ENCODE measurements around the gene ABCG1.
A peak's percentile ranks its signal among the peaks of the same experiment; 100 is the strongest.

Gene ABCG1

DNA sequence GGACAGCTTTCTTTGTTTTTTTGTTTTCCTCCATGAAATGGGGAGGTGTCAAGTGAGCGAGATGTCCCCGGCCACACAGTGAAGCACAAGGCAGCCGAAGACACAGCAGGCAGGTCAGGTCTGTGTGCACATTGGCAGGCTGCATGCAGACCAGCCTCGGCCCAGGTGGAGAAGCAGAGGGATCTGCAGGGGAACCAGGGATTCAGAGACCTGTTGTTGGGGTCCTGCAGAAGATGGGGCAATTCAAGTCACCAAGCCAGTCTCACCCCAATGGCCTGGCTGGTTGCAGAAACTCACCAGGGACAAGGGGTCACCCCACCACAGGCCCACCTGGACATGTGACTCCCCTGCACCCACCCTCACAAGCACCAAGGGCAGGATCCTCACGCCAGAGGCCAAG lies 4.0 kb upstream of the ABCG1 start:
- DNase-seq = peak; percentile 7
- Mint-ChIP-seq H3K27me3 (peaks cover 18% of the 10 kb centered on the region), H3K27ac (no peak overlapping the region), H3K4me3 (no peak overlapping the region), H3K36me3 (peaks cover 1% of the 10 kb centered on the region), H3K9me3 (peaks cover 13% of the 10 kb centered on the region), H3K4me1 (peaks cover 1% of the 10 kb centered on the region)
- CTCF ChIA-PET = no interaction called here

DNA sequence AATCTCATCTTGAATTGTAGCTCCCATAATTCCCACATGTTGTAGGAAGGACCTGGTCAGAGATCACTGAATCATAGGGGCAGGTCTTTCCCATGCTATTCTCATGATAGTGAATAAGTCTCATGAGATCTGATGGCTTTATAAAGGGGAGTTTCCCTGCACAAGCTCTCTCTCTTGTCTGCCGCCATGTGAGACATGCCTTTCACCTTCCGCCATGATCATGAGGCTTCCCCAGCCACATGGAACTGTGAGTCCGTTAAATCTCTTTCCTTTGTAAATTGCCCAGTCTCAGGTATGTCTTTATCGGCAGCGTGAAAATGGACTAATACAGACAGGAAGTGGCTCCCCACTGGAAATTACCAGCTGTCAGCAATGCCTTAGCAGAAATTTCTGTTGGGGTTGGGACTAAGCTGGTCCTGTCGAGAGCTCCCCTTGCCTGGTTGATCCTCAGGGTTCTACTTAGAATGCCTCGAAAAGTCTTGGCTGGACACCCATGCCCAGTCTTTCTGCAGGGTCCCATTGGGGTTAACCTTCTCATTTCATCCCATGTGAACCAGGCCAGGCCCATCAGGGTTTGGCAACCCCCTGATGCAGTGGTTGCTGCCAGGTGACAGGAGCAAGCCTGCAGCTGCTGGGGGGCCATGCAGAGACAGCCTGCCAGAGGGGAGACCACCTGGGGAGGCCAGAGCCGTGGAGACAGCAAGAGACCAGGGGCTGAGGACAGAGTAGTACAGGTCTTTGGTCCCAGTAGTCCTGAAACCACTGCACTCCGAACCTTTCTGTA lies 2.8 kb upstream of the ABCG1 start:
- Mint-ChIP-seq H3K36me3 (peaks cover 3% of the 10 kb centered on the region), H3K4me1 (peaks cover 10% of the 10 kb centered on the region), H3K9me3 (peaks cover 13% of the 10 kb centered on the region), H3K27me3 (peaks cover 11% of the 10 kb centered on the region), H3K4me3 (no peak overlapping the region), H3K27ac (no peak overlapping the region)
- CTCF ChIA-PET = interaction anchor here (1.0 to 1.2 kb wide), 3 partner anchors 13 to 43 kb away, joined by 3 to 7 read pairs (median 3); no protein-coding TSS in a partner anchor
- DNase-seq = peak; percentile 14

DNA sequence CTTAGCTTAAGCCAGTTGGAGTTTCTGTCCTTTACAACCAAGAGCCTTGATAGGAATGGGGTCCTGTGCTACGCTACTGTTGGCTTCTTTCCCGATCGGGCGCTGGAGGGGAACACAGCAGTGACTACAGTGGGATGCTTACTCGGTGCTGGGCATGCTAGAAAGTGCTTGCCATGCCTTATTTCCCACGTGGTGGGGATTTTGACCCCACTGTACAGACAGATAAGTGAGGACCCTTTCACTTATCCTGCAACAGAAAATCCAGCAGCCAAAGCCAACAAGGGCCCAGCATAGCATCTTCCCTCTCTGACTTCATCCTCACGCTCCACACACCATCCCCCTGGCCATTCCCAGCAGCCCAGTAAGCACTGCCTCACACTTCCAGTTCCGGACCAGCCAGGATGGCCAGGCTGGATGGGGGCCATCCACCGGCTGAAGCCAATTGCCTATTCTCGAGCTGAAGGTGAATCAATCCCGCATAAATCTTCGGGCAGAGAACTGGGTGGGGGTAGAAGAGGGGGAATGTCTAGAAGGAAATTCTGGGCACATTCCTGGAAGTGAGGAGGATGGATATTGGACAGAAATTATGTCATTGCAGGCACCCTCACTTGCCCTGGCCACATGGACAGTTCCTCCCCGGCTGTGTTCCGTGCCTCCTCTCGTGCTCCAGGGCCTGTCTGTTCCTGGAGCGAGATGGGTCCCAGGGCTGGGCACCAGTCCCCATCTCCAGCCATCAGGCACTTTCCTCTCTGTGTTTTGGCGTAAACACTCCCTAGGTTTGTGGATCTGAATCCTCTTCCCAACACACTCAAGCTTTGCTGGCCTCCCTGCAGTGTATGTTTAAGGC lies 2.0 kb upstream of the ABCG1 start:
- CTCF ChIA-PET = interaction anchor here (1.3 kb wide), 1 partner anchor 42 kb away, joined by 3 read pairs; no protein-coding TSS in a partner anchor
- peaks cover 11% of the 10 kb centered on the region for H3K27me3 Mint-ChIP-seq
- no peak for DNase-seq

DNA sequence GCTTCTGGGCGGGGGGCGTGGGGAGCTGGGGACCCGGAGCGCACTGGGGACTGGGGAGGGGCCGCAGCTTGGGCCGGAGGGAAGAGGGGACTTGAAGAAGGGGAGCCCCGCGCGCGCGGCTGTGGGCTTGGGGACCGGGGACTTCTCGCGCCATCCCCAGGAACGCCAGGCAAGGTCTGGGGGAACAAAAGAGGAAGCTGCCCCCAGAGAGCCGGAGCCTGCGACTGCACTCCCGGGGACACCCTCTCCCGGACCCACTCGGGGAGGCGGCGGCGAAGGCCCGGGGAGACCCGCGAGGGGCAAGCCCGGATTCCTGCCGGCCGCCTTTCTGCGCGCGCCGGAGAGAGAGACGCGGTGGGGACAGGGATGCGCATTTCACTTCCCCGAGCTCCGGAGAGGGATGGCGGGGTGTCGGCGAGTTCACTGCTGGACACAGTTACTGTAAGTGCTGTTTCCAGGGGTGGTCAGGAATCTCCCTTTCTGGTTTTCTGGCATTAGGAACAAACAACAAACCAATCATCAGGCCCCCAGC lies 732 bp downstream of the ABCG1 start:
- DNase-seq = no peak
- Mint-ChIP-seq H3K27ac (peak overlapping the region; percentile 89), H3K4me1 (peaks cover 32% of the 10 kb centered on the region), H3K4me3 (peak overlapping the region; percentile 84), H3K27me3 (peaks cover 5% of the 10 kb centered on the region), H3K36me3 (peaks cover 12% of the 10 kb centered on the region), H3K9me3 (peaks cover 13% of the 10 kb centered on the region)
- CTCF ChIA-PET = interaction anchor here (0.7 to 4.1 kb wide), 12 partner anchors 10 to 309 kb away, joined by 3 to 25 read pairs (median 5); no protein-coding TSS in a partner anchor

More for the DNA sequence above, 2.0 kb upstream of the ABCG1 start:
- H3K9me3 Mint-ChIP-seq = peaks cover 13% of the 10 kb centered on the region
- H3K27ac Mint-ChIP-seq = no peak overlapping the region
- H3K36me3 Mint-ChIP-seq = peaks cover 8% of the 10 kb centered on the region
- peaks cover 18% of the 10 kb centered on the region for H3K4me1 Mint-ChIP-seq
- no peak overlapping the region for H3K4me3 Mint-ChIP-seq

DNA sequence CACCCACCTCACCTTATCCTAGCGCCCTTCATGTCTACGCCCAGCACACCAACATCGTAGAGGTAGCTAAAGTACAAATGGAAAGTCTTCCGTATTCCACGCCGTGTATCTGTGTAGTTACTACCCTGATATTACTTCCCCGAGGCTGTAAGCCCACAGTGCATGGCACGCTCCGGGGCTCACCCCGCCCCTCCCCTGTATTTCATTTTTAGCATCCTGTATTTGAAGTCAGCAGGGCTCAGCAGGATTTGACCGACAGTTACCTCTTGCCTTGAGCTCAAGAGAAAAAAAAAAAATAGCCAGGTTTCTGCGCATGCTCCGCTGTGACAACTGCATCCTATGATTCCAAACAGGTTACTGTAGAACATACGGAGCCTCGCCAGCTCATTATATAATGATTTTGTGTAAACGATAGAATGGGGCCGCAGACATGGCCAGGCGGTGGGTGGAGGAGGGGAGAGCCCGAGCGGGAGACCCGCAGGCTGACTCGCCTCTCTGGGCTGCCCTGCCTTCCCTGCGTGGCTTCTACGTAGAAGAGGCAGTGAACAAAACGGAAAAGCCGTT lies 1.3 kb downstream of the ABCG1 start:
- Mint-ChIP-seq H3K4me3 (peak overlapping the region; percentile 84), H3K36me3 (peaks cover 16% of the 10 kb centered on the region)

DNA sequence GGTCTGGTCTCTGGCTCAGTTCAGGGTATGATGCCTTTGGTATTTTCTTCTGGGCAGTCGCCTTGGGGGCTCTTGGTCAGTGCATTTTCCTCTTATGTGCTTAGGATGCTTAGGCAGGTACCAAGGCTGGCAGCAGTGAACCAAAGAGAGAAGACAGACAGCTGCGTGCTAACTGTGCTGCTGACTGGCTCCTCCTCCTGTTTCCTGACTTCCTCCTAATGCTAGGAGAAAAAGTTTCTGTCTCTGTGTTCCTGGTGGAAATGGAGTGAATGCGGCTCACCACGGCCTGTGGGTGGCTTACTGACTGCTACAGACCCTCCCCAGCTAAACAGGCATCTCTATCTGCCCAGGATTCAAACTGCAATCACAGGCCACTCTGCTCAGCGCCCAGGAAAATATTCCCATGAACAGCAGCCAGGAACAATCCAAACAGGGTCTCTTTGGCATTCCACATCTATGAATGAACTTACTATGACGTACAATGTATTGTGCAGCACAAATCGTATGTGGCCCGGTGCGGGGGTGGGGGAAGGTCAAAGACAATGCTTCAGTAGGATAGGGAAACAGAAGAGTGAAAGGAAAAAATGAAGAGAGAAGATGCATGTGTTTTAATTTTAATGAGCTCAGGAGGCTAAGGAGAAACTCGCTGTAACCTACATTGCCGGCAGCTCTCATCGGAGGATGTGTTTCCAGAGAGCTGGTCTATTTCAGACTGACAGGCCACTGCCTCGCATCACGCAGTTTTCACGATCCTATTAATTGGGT lies 2.8 kb downstream of the ABCG1 start:
- no peak for DNase-seq
- no peaks in the 10 kb centered on the region for H3K9me3 Mint-ChIP-seq
- H3K27me3 Mint-ChIP-seq = no peaks in the 10 kb centered on the region
- no peak overlapping the region for H3K4me3 Mint-ChIP-seq
- peaks cover 30% of the 10 kb centered on the region for H3K36me3 Mint-ChIP-seq
- peaks cover 53% of the 10 kb centered on the region for H3K4me1 Mint-ChIP-seq
- peak overlapping the region; percentile 53 for H3K27ac Mint-ChIP-seq
- CTCF ChIA-PET = interaction anchor here (2.1 to 4.1 kb wide), 3 partner anchors 8 to 38 kb away, joined by 11 to 25 read pairs (median 21); no protein-coding TSS in a partner anchor

More for the DNA sequence above, 1.3 kb downstream of the ABCG1 start:
- peak overlapping the region; percentile 89 for H3K27ac Mint-ChIP-seq
- CTCF ChIA-PET = interaction anchor here (0.7 to 4.1 kb wide), 11 partner anchors 10 to 309 kb away, joined by 3 to 25 read pairs (median 5); no protein-coding TSS in a partner anchor
- H3K9me3 Mint-ChIP-seq = peaks cover 12% of the 10 kb centered on the region
- peak; percentile 88 for DNase-seq
- H3K4me1 Mint-ChIP-seq = peaks cover 37% of the 10 kb centered on the region
- H3K27me3 Mint-ChIP-seq = no peaks in the 10 kb centered on the region

DNA sequence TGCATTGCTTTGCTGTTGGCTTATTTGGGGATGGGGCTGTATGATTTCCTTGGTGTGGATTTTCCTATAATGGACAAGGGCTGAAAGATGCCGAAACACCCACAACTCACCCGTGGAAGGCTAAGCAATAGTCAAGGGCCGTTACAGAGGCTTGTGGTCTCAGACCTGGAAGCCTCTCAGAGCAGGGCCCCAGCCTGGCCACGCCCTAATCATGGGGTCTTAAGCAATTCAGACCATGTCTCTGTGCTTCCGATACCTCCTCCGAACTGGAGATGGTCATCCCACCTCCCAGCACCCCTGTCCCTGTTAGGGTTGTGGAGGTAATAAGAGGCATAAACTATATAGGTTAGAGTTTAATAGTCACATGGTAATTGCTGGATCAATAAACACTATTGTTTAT lies 3.4 kb downstream of the ABCG1 start:
- H3K9me3 Mint-ChIP-seq = peaks cover 1% of the 10 kb centered on the region
- no peak overlapping the region for H3K27ac Mint-ChIP-seq
- CTCF ChIA-PET = interaction anchor here (4.1 kb wide), 1 partner anchor 37 kb away, joined by 25 read pairs; no protein-coding TSS in a partner anchor
- H3K27me3 Mint-ChIP-seq = no peaks in the 10 kb centered on the region
- no peak overlapping the region for H3K4me3 Mint-ChIP-seq
- H3K36me3 Mint-ChIP-seq = peaks cover 35% of the 10 kb centered on the region
- DNase-seq = no peak
- H3K4me1 Mint-ChIP-seq = peaks cover 59% of the 10 kb centered on the region

DNA sequence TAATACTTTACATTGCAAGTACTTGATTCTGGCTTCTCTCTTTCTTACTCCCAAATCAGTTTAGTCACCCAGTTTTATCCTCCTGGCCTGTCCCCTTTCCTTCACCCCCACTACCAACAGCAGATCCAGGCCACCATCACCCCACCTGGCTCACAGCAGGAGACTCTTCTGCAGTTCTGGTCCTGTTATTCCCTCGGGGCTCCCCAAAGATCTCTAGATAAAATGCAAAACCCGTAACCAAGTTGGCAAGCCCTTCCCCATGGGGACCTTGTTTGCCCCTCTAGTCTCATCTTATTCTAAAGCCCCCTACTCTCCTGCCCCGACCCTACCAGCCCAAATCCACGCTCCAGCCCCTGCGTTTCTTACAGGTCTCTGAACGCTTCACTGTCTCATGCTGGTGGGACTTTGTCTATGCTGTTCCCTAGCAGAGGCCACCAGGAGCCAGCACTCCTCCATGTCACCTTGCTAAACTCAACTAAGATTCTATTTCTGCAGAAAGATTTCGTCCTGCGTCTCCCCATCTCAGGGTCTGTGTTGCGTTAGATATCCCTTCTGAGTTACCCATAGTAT lies 4.0 kb downstream of the ABCG1 start:
- Mint-ChIP-seq H3K36me3 (peaks cover 40% of the 10 kb centered on the region), H3K27me3 (no peaks in the 10 kb centered on the region), H3K4me1 (peaks cover 64% of the 10 kb centered on the region), H3K9me3 (peaks cover 5% of the 10 kb centered on the region), H3K27ac (no peak overlapping the region), H3K4me3 (no peak overlapping the region)
- no peak for DNase-seq
- CTCF ChIA-PET = interaction anchor here (1.0 kb wide), 1 partner anchor 14 kb away, joined by 3 read pairs; no protein-coding TSS in a partner anchor

DNA sequence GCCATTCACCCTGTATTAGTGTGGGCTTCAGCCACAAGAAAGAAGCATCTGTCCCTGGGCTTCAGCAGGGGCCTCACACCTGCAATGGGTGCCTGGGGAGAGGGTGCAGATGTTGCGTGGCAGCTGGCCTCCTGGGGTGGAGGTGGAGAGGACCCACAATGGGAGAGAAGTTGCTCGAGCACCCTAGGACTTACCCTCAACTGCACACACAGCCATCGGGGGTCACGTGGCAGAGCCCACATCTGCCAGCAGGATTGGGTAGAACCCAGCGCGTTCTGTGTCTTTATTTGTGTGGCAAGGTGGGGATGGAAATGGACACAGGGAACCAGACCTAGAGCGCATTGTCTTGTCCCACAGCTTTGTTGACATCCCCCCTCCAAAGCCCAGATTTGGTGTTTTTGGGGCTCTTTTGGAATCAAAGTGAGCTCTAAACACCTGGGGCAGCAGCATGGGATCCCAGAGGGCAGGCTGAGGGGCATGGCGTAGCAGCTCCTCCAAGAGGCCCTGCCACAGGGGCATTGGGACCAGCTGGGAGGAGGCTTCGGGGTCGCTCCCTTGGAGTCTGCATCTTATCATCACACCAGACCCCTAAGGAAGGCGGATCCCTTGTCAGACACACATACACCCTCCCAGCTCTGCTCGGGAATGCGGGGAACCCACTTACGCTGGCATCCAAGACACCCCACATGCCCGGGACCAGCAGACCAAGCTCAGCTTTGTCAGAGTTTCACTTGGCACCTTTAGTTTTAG lies 5.1 kb downstream of the ABCG1 start:
- Mint-ChIP-seq H3K4me3 (no peak overlapping the region), H3K36me3 (peaks cover 41% of the 10 kb centered on the region), H3K27me3 (no peaks in the 10 kb centered on the region), H3K4me1 (peaks cover 75% of the 10 kb centered on the region), H3K27ac (no peak overlapping the region), H3K9me3 (peaks cover 5% of the 10 kb centered on the region)
- CTCF ChIA-PET = interaction anchor here (1.0 to 1.5 kb wide), 3 partner anchors 9 to 35 kb away, joined by 3 to 6 read pairs (median 5); no protein-coding TSS in a partner anchor
- DNase-seq = no peak

DNA sequence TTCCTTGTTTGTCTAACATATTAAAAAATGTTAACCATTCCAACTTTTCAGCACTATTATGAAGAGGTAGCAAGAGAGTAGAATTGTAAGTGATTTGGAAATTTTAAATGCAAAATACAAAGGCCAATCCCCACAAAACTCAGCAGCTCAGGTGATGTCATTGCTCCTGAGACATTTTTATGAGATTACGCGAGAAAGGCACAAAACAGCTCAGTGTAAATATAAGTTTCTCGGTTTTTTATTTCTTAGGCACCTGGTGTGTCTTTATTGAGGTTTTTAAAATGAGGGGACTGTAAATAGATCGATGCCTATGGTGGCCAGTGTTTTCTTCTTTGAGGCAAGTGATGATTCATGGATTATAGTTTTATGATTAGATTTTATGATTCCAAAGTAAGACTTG lies 6.1 kb downstream of the ABCG1 start:
- CTCF ChIA-PET = interaction anchor here (0.9 to 1.5 kb wide), 2 partner anchors 34 to 111 kb away, joined by 3 to 6 read pairs; no protein-coding TSS in a partner anchor
- H3K36me3 Mint-ChIP-seq = peaks cover 44% of the 10 kb centered on the region
- no peak for DNase-seq
- H3K27ac Mint-ChIP-seq = no peak overlapping the region
- no peaks in the 10 kb centered on the region for H3K27me3 Mint-ChIP-seq
- no peak overlapping the region for H3K4me3 Mint-ChIP-seq
- peaks cover 83% of the 10 kb centered on the region for H3K4me1 Mint-ChIP-seq
- peaks cover 5% of the 10 kb centered on the region for H3K9me3 Mint-ChIP-seq

DNA sequence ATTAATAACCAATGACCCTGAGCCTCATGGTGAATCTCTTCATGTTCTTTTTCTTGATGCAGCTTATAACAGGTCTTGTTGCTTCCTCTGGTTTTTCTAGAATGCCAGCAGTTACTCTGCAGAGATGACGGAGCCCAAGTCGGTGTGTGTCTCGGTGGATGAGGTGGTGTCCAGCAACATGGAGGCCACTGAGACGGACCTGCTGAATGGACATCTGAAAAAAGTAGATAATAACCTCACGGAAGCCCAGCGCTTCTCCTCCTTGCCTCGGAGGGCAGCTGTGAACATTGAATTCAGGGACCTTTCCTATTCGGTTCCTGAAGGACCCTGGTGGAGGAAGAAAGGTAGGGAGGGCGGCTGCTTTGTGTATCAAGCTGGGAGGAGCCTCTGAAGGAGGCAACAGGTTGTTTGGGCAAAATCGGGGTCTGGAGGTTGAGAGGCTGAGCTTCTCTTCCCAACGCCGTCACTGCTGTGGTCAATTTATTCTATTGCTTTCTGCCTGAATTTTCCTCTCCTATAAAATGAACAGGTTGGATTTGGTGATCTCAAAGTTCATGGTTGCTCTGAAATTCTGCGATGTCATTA lies 6.7 kb downstream of the ABCG1 start:
- no peak for DNase-seq
- H3K27ac Mint-ChIP-seq = no peak overlapping the region
- H3K9me3 Mint-ChIP-seq = peaks cover 5% of the 10 kb centered on the region
- H3K4me1 Mint-ChIP-seq = peaks cover 83% of the 10 kb centered on the region
- no peak overlapping the region for H3K4me3 Mint-ChIP-seq
- H3K27me3 Mint-ChIP-seq = no peaks in the 10 kb centered on the region
- CTCF ChIA-PET = interaction anchor here (0.9 to 1.4 kb wide), 2 partner anchors 13 to 111 kb away, joined by 3 read pairs; no protein-coding TSS in a partner anchor
- peaks cover 49% of the 10 kb centered on the region for H3K36me3 Mint-ChIP-seq

DNA sequence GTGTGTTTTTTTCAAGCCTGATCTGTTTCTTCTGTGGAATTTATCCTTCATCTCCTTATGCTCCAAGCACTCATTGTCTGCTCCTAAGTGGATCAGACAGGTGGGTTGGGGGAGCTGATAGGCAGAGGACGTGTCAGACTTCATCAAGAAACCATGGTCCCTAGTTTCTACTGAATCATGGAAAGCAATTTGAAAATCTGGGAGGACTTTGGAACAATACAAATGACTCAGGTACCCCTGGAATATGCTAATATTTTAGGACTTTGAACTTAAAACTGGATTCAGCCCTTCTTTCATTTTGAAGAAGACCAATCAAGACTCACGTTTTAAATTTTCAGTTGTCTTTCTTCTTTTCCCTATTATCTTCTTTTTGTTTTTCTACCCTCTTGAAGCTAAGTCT lies 7.7 kb downstream of the ABCG1 start:
- no peak for DNase-seq
- Mint-ChIP-seq H3K27ac (no peak overlapping the region), H3K4me3 (no peak overlapping the region), H3K36me3 (peaks cover 47% of the 10 kb centered on the region), H3K4me1 (peaks cover 87% of the 10 kb centered on the region), H3K27me3 (no peaks in the 10 kb centered on the region), H3K9me3 (peaks cover 5% of the 10 kb centered on the region)
- CTCF ChIA-PET = interaction anchor here (1.2 to 1.4 kb wide), 2 partner anchors 12 to 33 kb away, joined by 3 to 4 read pairs; no protein-coding TSS in a partner anchor

Data from activated naive CD4-positive, alpha-beta T cell treated with anti-CD3 and anti-CD28 coated beads, Interleukin-2, amount 10 ng/mL, durations not matched to agents 7 days and 5 days (primary cell).